Neural cell (in vitro differentiated cells): ENCODE measurements around the gene ATP6V1B1. TPM values are rescaled to one million over a fixed set of nuclear protein-coding genes. Genes with fewer than 3 reads are reported as not detected.

Experiments used
- H2AFZ ChIP-seq: fragments of 200-600, 300-800 bp; sonication (generic), shearing (Covaris generic); 2 replicates; pipeline ENCODE4 v1.6.0; 2014; ENCODE audit warnings: low read depth, mild to moderate bottlenecking, antibody characterized with exemption, low read length, moderate library complexity
- H3F3A ChIP-seq: fragments of 200-600 bp; shearing (Covaris generic); 2 replicates; pipeline ENCODE4 v1.6.1; 2016; ENCODE audit warnings: mild to moderate bottlenecking, moderate library complexity, mixed read lengths, antibody characterized with exemption, low read length; ENCODE audit not compliant: insufficient read depth, poor library complexity, severe bottlenecking
- H3K27ac ChIP-seq: fragments of 200-600, 300-800 bp; sonication (generic), shearing (Covaris generic); 2 replicates; pipeline ENCODE4 v1.5.1; 2014; ENCODE audit warnings: mild to moderate bottlenecking, low read length, moderate library complexity
- H3K27me3 ChIP-seq: fragments of 300-800, 200-600 bp; sonication (generic), shearing (Covaris generic); 2 replicates; pipeline ENCODE4 v1.6.0; 2014; ENCODE audit warnings: mild to moderate bottlenecking, low read depth, low read length, moderate library complexity; ENCODE audit not compliant: insufficient read depth
- H3K36me3 ChIP-seq: fragments of 300-800, 200-600 bp; sonication (generic), shearing (Covaris generic); 2 replicates; pipeline ENCODE4 v1.5.1; 2014; ENCODE audit warnings: mild to moderate bottlenecking, antibody characterized with exemption, low read length, moderate library complexity; ENCODE audit not compliant: insufficient read depth
- H3K4me2 ChIP-seq: fragments of 300-800, 200-600 bp; sonication (generic), shearing (Covaris generic); 2 replicates; pipeline ENCODE4 v1.6.0; 2014; ENCODE audit warnings: mild to moderate bottlenecking, low read length
- H3K4me3 ChIP-seq: fragments of 300-800, 200-600 bp; sonication (generic), shearing (Covaris generic); 2 replicates; pipeline ENCODE4 v1.5.1; 2014; ENCODE audit warnings: mild to moderate bottlenecking, low read length, moderate library complexity
- H3K79me2 ChIP-seq: fragments of 200-600 bp; shearing (Covaris generic); replicated peaks from 2 replicates; pipeline ENCODE4 v1.6.0; 2014; ENCODE audit warnings: mild to moderate bottlenecking, low read length, moderate library complexity; ENCODE audit not compliant: insufficient read depth
- H3K9ac ChIP-seq: fragments of 300-800, 200-600 bp; sonication (generic), shearing (Covaris generic); 2 replicates; pipeline ENCODE4 v1.6.1; 2016; ENCODE audit warnings: mild to moderate bottlenecking, low read length, mixed read lengths
- H3K9me2 ChIP-seq: fragments of 200-600 bp; shearing (Covaris generic); 2 replicates; pipeline ENCODE4 v1.6.1; 2016; ENCODE audit warnings: mild to moderate bottlenecking, low read length, mixed read lengths; ENCODE audit not compliant: insufficient read depth
- H3K9me3 ChIP-seq: fragments of 200-600, 300-800 bp; sonication (generic), shearing (Covaris generic); 2 replicates; pipeline ENCODE4 v1.6.1; 2016; ENCODE audit warnings: mild to moderate bottlenecking, mixed run types, low read length, moderate library complexity, mixed read lengths
- H4K20me1 ChIP-seq: fragments of 200-600 bp; shearing (Covaris generic); 2 replicates; pipeline ENCODE4 v1.6.1; 2016; ENCODE audit warnings: mild to moderate bottlenecking, mixed run types; ENCODE audit not compliant: insufficient read depth
- EP300 ChIP-seq: fragments of 450-650 bp; conservative IDR thresholded peaks from 2 replicates; pipeline ENCODE4 v1.6.1; 2014; ENCODE audit warnings: antibody characterized with exemption, mild to moderate bottlenecking, moderate library complexity; ENCODE audit not compliant: poor library complexity, severe bottlenecking
- EZH2 ChIP-seq: fragments of 200-600, 300-800 bp; shearing (Covaris generic), sonication (generic); IDR thresholded peaks from 2 replicates; pipeline ENCODE4 v1.6.1; 2014; ENCODE audit warnings: antibody characterized with exemption, low read length, borderline replicate concordance, mild to moderate bottlenecking; ENCODE audit not compliant: insufficient read depth, poor library complexity, severe bottlenecking
- MXI1 ChIP-seq: fragments of 450-650 bp; conservative IDR thresholded peaks from 2 replicates; pipeline ENCODE4 v1.6.1; 2014; ENCODE audit warnings: antibody characterized with exemption, mild to moderate bottlenecking; ENCODE audit not compliant: poor library complexity, severe bottlenecking
- POLR2AphosphoS5 ChIP-seq: IDR thresholded peaks from 2 replicates; pipeline ENCODE4 v1.6.1; 2012
- RAD21 ChIP-seq: fragments of 450-650 bp; conservative IDR thresholded peaks from 2 replicates; pipeline ENCODE4 v1.6.1; 2014; ENCODE audit warnings: antibody characterized with exemption, mild to moderate bottlenecking, moderate library complexity
- REST ChIP-seq: IDR thresholded peaks from 2 replicates; pipeline ENCODE4 v1.6.1; 2012; ENCODE audit warnings: borderline replicate concordance
- SMC3 ChIP-seq: fragments of 450-650 bp; conservative IDR thresholded peaks from 2 replicates; pipeline ENCODE4 v1.6.1; 2014; ENCODE audit warnings: antibody characterized with exemption, mild to moderate bottlenecking, moderate library complexity; ENCODE audit not compliant: poor library complexity
- TAF1 ChIP-seq: IDR thresholded peaks from 2 replicates; pipeline ENCODE4 v1.6.1; 2012; ENCODE audit warnings: low read depth
- polyA plus RNA-seq: library from polyadenylated mRNA; depleted of rRNA; stranded (reverse); fragments of >200 nt; gene quantifications from 2 replicates; pipeline ENCODE4 v1.2.3, GENCODE V29; 2014
- TF ChIP-seq, protein P1 (sequence below): fragments of 450-650 bp; IDR thresholded peaks from 2 replicates; pipeline ENCODE4 v1.5.1; 2014; ENCODE audit warnings: antibody characterized with exemption, mild to moderate bottlenecking, moderate library complexity; ENCODE audit not compliant: poor library complexity, severe bottlenecking

ATP6V1B1 gene
- polyA plus RNA-seq, 1 donor from 2014 or later: 0.12 TPM

DNA sequence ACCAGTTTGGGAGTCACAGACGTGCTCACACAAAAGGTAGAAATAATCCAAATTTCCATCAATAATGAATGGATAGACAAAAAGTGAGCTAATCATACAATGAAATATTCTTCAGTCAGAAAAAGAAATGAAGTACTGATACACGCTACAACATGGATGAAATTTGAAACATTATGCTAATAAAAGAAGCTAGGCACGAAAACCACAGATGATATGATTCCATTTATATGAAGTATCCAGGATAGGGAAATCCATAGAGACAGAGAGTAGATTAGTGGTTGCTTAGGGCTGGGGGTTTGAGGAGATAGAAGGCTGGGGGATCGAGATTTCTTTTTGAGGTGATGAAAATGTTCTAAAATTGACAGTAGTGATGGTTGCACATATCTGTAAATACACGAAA, 43.0 kb upstream of the ATP6V1B1 start:
- TF ChIP-seq EZH2 (no peak), EP300 (no peak), MXI1 (no peak), TAF1 (no peak), RAD21 (no peak), SMC3 (no peak), REST (no peak), POLR2AphosphoS5 (no peak)
- TF ChIP-seq, protein P1, sequence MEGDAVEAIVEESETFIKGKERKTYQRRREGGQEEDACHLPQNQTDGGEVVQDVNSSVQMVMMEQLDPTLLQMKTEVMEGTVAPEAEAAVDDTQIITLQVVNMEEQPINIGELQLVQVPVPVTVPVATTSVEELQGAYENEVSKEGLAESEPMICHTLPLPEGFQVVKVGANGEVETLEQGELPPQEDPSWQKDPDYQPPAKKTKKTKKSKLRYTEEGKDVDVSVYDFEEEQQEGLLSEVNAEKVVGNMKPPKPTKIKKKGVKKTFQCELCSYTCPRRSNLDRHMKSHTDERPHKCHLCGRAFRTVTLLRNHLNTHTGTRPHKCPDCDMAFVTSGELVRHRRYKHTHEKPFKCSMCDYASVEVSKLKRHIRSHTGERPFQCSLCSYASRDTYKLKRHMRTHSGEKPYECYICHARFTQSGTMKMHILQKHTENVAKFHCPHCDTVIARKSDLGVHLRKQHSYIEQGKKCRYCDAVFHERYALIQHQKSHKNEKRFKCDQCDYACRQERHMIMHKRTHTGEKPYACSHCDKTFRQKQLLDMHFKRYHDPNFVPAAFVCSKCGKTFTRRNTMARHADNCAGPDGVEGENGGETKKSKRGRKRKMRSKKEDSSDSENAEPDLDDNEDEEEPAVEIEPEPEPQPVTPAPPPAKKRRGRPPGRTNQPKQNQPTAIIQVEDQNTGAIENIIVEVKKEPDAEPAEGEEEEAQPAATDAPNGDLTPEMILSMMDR: no peak
- Histone ChIP-seq H3K36me3 (no peaks in the 10 kb centered on the region), H4K20me1 (no peaks in the 10 kb centered on the region), H3K9ac (no peak overlapping the region), H3K4me2 (no peak overlapping the region), H2AFZ (no peak overlapping the region), H3K9me3 (peaks cover 4% of the 10 kb centered on the region), H3K27me3 (peaks cover 100% of the 10 kb centered on the region), H3F3A (no peaks in the 10 kb centered on the region), H3K79me2 (no peaks in the 10 kb centered on the region), H3K4me3 (no peak overlapping the region), H3K9me2 (no peaks in the 10 kb centered on the region), H3K27ac (no peak overlapping the region)

DNA sequence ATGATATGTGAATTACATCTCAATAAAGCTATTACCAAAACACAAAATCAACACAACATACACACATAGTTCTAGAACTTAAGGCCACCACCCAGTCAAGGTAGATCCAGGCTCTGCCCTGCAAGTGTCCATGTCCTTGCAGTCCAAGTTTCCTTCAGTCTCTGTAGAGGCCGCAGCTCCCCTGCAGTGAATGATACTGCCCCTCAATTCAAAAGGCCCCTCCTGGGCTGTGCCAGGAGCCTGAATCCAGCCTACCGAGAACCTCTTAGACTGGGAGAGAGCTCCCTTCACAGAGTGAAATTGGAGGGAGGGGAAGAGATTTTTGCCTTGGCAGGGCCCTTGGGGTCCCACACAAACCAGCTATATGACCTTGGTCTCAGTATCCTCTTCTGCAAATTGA, 42.5 kb upstream of the ATP6V1B1 start:
- H2AFZ ChIP-seq: no peak overlapping the region
- no peak for TF ChIP-seq EZH2
- TF ChIP-seq MXI1: no peak
- no peak for TF ChIP-seq RAD21
- TF ChIP-seq POLR2AphosphoS5: no peak
- TF ChIP-seq, protein P1: no peak
- no peak for TF ChIP-seq SMC3
- no peak for TF ChIP-seq EP300
- TF ChIP-seq TAF1: no peak
- TF ChIP-seq REST: no peak
- H3K27me3 ChIP-seq: peaks cover 100% of the 10 kb centered on the region

More for the DNA sequence above, 42.5 kb upstream of the ATP6V1B1 start:
- H3K79me2 ChIP-seq: no peaks in the 10 kb centered on the region
- H3K4me2 ChIP-seq: no peak overlapping the region
- no peaks in the 10 kb centered on the region for H3K36me3 ChIP-seq
- H3K9me2 ChIP-seq: no peaks in the 10 kb centered on the region
- no peaks in the 10 kb centered on the region for H4K20me1 ChIP-seq
- no peaks in the 10 kb centered on the region for H3F3A ChIP-seq
- no peak overlapping the region for H3K9ac ChIP-seq
- no peak overlapping the region for H3K27ac ChIP-seq
- no peak overlapping the region for H3K4me3 ChIP-seq
- H3K9me3 ChIP-seq: peaks cover 4% of the 10 kb centered on the region
